IMR-90 (cell line): ENCODE data around the gene CACNA1G. TPM values are rescaled to one million over a fixed set of nuclear protein-coding genes. Genes with fewer than 3 reads are reported as not detected.

Experiments
- ATAC-seq: fragments of 200-7000 bp; cut with Tn5 transposase; 2 replicates; pipeline ENCODE4 v1.9.1; 2020; ENCODE audit warnings: low read depth, mild to moderate bottlenecking, moderate library complexity
- BruUV-seq: library from RNA; stranded (reverse); fragments of 400-500 nt; replicated peaks from 2 replicates; lab custom pipeline; 2021; lab: Mats Ljungman, UMichigan
- CTCF ChIA-PET: fragments of 300-600 bp; formaldehyde crosslinking; extraction: SDS; loops from one replicate; lab custom pipeline; 2021; ENCODE audit warnings: antibody characterized with exemption; lab: Yijun Ruan, JAX
- POLR2A ChIA-PET: fragments of 300-600 bp; sonication (Branson Sonifier 250); formaldehyde crosslinking; loops from one replicate; lab custom pipeline; 2022; ENCODE audit warnings: antibody characterized with exemption; ENCODE audit not compliant: unreplicated experiment; lab: Charles Lee
- DNase-seq: peaks from one replicate; pipeline ENCODE4 v3.0.0; 2013
- H2AFZ ChIP-seq: replicated peaks from 2 replicates; pipeline ENCODE3; 2013; ENCODE audit warnings: low read length, mild to moderate bottlenecking; ENCODE audit not compliant: poor library complexity
- H2AK5ac ChIP-seq: 2 replicates; pipeline ENCODE4 v1.6.1; 2013; ENCODE audit warnings: low read depth, low read length, inconsistent platforms
- H2AK9ac ChIP-seq: replicated peaks from 2 replicates; pipeline ENCODE3; 2013; ENCODE audit warnings: mild to moderate bottlenecking, low read depth, low read length, moderate library complexity; ENCODE audit not compliant: poor library complexity
- H2BK120ac ChIP-seq: 2 replicates; pipeline ENCODE4 v1.6.1; 2013; ENCODE audit warnings: low read depth, low read length, inconsistent platforms
- H2BK15ac ChIP-seq: 3 replicates; pipeline ENCODE4 v1.6.1; 2013; ENCODE audit warnings: low read depth, low read length, inconsistent platforms
- H2BK20ac ChIP-seq: 2 replicates; pipeline ENCODE4 v1.6.1; 2013; ENCODE audit warnings: low read depth, mild to moderate bottlenecking, inconsistent platforms, low read length, moderate library complexity
- H2BK5ac ChIP-seq: 2 replicates; pipeline ENCODE4 v1.6.1; 2013; ENCODE audit warnings: mild to moderate bottlenecking, low read depth, low read length, inconsistent platforms; ENCODE audit not compliant: poor library complexity, severe bottlenecking
- H3K14ac ChIP-seq: replicated peaks from 2 replicates; pipeline ENCODE4 v1.6.1; 2013; ENCODE audit warnings: low read depth, low read length, inconsistent platforms
- H3K18ac ChIP-seq: 2 replicates; pipeline ENCODE4 v1.6.1; 2013; ENCODE audit warnings: low read depth, low read length, control low read depth
- H3K23ac ChIP-seq: 2 replicates; pipeline ENCODE4 v1.6.1; 2013; ENCODE audit warnings: low read depth, low read length, inconsistent platforms
- H3K27ac ChIP-seq: 2 replicates; pipeline ENCODE4 v1.5.1; 2013; ENCODE audit warnings: mild to moderate bottlenecking, control low read depth, low read length; ENCODE audit not compliant: insufficient read depth
- H3K27me3 ChIP-seq: 2 replicates; pipeline ENCODE4 v1.6.1; 2013; ENCODE audit warnings: low read length; ENCODE audit not compliant: control insufficient read depth, insufficient read depth
- H3K36me3 ChIP-seq: 2 replicates; pipeline ENCODE4 v1.6.1; 2013; ENCODE audit warnings: low read length, mixed read lengths; ENCODE audit not compliant: control insufficient read depth, insufficient read depth
- H3K4ac ChIP-seq: 2 replicates; pipeline ENCODE4 v1.6.1; 2013; ENCODE audit warnings: low read depth, low read length, inconsistent platforms
- H3K4me1 ChIP-seq: 2 replicates; pipeline ENCODE4 v1.6.1; 2013; ENCODE audit warnings: low read length, mixed read lengths; ENCODE audit not compliant: control insufficient read depth, insufficient read depth
- H3K4me2 ChIP-seq: 2 replicates; pipeline ENCODE4 v1.6.1; 2013; ENCODE audit warnings: low read depth, mild to moderate bottlenecking, control low read depth, low read length, moderate library complexity
- H3K4me3 ChIP-seq: 2 replicates; pipeline ENCODE4 v1.5.1; 2013; ENCODE audit warnings: low read depth, mild to moderate bottlenecking, control low read depth, low read length, moderate library complexity; ENCODE audit not compliant: insufficient read depth
- H3K56ac ChIP-seq: 2 replicates; pipeline ENCODE4 v1.6.1; 2013; ENCODE audit warnings: low read length, inconsistent platforms; ENCODE audit not compliant: insufficient read depth; ENCODE audit errors: extremely low read depth
- H3K79me1 ChIP-seq, 2 experiments: 2 replicates each; pipeline ENCODE4 v1.6.1; 2013; ENCODE audit warnings: low read length in 2 of 2, inconsistent platforms in 1 of 2, low read depth in 1 of 2
- H3K9ac ChIP-seq: 2 replicates; pipeline ENCODE4 v1.6.1; 2013; ENCODE audit warnings: low read depth, low read length, control low read depth
- H3K9me1 ChIP-seq: 2 replicates; pipeline ENCODE4 v1.6.1; 2013; ENCODE audit warnings: low read length, inconsistent platforms; ENCODE audit not compliant: insufficient read depth
- H3K9me3 ChIP-seq: 2 replicates; pipeline ENCODE4 v1.6.1; 2013; ENCODE audit warnings: low read length; ENCODE audit not compliant: control insufficient read depth, insufficient read depth
- H4K20me1 ChIP-seq: 2 replicates; pipeline ENCODE4 v1.6.1; 2013; ENCODE audit warnings: low read length, inconsistent platforms; ENCODE audit not compliant: insufficient read depth
- H4K5ac ChIP-seq: 2 replicates; pipeline ENCODE4 v1.6.1; 2013; ENCODE audit warnings: mild to moderate bottlenecking, low read depth, low read length, control low read depth
- H4K8ac ChIP-seq, 2 experiments: 2 replicates each; pipeline ENCODE4 v1.6.1; 2013; ENCODE audit warnings: low read depth in 2 of 2, low read length in 2 of 2, control low read depth in 1 of 2, inconsistent platforms in 1 of 2
- H4K91ac ChIP-seq: 2 replicates; pipeline ENCODE4 v1.6.1; 2013; ENCODE audit warnings: low read depth, low read length, inconsistent platforms; ENCODE audit not compliant: insufficient read depth
- FOS ChIP-seq: fragments of 150-350 bp; IDR thresholded peaks from 2 replicates; pipeline ENCODE4 v1.6.1; 2016; ENCODE audit warnings: low read depth, low read length
- POLR2A ChIP-seq: IDR thresholded peaks from 2 replicates; pipeline ENCODE4 v1.6.1; 2012; ENCODE audit warnings: mild to moderate bottlenecking, low read depth, low read length
- SMC3 ChIP-seq: fragments of 150-350 bp; IDR thresholded peaks from 2 replicates; pipeline ENCODE4 v1.6.1; 2016; ENCODE audit warnings: low read depth, mild to moderate bottlenecking, antibody characterized with exemption, low read length, moderate library complexity
- WGBS, 2 experiments: methylation state at CpG; one replicate each; pipeline versions ENCODE4 v1.1.5 to v1.1.7; 2013; ENCODE audit warnings: missing lambda C conversion rate in 2 of 2; ENCODE audit not compliant: insufficient read length in 1 of 2; ENCODE audit errors: extremely low coverage in 2 of 2; 5-methylcytosine and 5-hydroxymethylcytosine counted together
- dilution Hi-C: fragments of 300-500 bp; cut with HindIII; formaldehyde crosslinking; loops from one replicate; pipeline ENCODE4 v1.14.3; 2018; ENCODE audit warnings: low sequenced_read_pairs; ENCODE audit not compliant: unreplicated experiment
- in situ Hi-C: fragments of 300-500 bp; cut with MboI; formaldehyde crosslinking; loops from 3 replicates; pipeline ENCODE4 v1.14.3; 2019; ENCODE audit warnings: low sequenced_read_pairs, inconsistent platforms, mixed read lengths
- intact Hi-C: fragments of 100-400 bp; cut with micrococcal nuclease; formaldehyde crosslinking; loops from 2 replicates; pipeline ENCODE4 v1.10.0; 2022
- polyA plus RNA-seq, 3 experiments: library from polyadenylated mRNA; depleted of rRNA; stranded (reverse); fragments of >200 nt; gene quantifications; 2 replicates each; pipeline ENCODE4 v1.2.3, GENCODE V29; 2012; ENCODE audit warnings: low replicate concordance in 1 of 3
- total RNA-seq: library from RNA; depleted of rRNA; stranded (reverse); fragments of >200 nt; gene quantifications from 2 replicates; pipeline ENCODE4 v1.2.3, GENCODE V29; 2012

Gene CACNA1G
- total and polyA plus RNA-seq, 2 of the 4 experiments (the other 2 are of a cell fraction) = under 0.01 to 0.03 TPM

DNA sequence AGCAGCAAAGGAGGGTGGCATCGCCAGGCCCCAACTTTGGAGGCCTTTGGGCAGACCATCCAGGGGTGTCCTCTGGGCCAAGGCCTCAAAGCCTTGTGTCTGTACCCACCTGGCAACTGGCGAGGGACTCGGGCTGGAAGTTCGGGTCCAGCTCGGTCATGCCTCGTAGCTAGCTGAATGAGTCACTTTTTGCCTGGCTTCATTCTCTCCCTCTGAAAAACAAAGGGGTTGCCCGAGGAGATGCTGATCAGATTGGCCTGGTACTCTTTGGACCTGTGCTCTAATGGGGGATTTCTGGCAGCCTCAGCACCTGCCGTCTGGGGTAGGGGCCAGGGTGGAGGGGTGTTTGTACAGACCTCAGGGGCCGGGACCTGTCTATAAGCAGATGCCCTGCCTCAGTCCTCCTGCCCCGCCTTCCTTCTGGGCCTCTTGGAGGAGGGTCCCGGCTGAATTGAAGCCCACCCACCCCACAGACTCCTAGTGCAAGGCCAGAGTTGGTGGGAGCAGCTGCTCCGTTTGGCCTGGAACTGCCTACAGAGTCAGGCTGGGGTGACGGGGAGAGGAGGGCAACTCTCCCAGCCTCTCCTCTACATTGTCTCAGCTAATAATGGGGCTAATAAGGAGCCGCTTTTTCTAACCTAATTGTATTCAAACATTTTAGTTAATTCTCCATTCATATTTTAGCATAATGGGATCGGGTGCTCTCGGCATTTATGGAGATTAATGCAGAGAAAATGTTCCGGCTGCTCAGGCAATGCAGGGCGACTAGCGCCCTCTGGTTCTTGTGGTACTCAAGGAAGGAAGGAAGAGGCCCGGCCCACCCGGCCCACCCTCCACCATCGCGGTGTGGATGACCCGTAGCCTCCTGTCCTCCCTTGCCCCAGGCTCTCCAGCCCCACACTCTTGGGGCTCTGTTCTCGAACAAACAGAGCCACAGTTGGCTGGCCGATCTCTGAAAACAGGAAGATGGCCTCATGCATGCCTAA is 52.8 kb downstream of the CACNA1G start:
- Histone ChIP-seq H3K27ac (no peak overlapping the region), H3K27me3 (peaks cover 17% of the 10 kb centered on the region; the same call in 1 of the 2 replicates), H3K9me1 (peaks cover 3% of the 10 kb centered on the region; the same call in 1 of the 2 replicates), H2BK15ac (no peak overlapping the region), H3K4ac (no peak overlapping the region), H3K23ac (no peak overlapping the region), H2AK5ac (no peak overlapping the region), H4K8ac (no peak overlapping the region), H3K4me3 (no peak overlapping the region), H3K56ac (no peak overlapping the region), H3K4me2 (no peak overlapping the region), H3K9me3 (no peaks in the 10 kb centered on the region), H3K18ac (no peak overlapping the region), H2AK9ac (no peak overlapping the region), H3K9ac (no peak overlapping the region), H3K36me3 (no peaks in the 10 kb centered on the region), H4K91ac (no peak overlapping the region), H2BK5ac (no peak overlapping the region), H4K5ac (no peak overlapping the region), H2AFZ (no peak overlapping the region), H3K79me1 (no peaks in the 10 kb centered on the region), H3K4me1 (peaks cover 4% of the 10 kb centered on the region; the same call in 1 of the 2 replicates), H2BK120ac (no peak overlapping the region), H3K14ac (no peak overlapping the region), H4K20me1 (no peaks in the 10 kb centered on the region), H2BK20ac (no peak overlapping the region)
- ChIA-PET POLR2A (no interaction called here), CTCF (no interaction called here)
- in situ Hi-C loops = loop anchor here (5.0 kb wide), 1 partner anchor 46 kb away; no protein-coding TSS in a partner anchor
- dilution Hi-C loops = no loop called here
- TF ChIP-seq SMC3 (no peak), FOS (no peak), POLR2A (no peak)
- BruUV-seq = no TSS peak
- WGBS, 2 experiments = 97% methylated on average over 6 of the region's 26 CpGs; no CpG with 5 or more reads in 1 of the 2 experiments
- ATAC-seq = no peak
- DNase-seq = no peak
- intact Hi-C loops = no loop called here
